OCI-LY1 (cell line): ENCODE results near the gene PLAA.

Experiments
- EZH2 ChIP-seq: fragments of 200-600 bp; sonication (generic), shearing (Covaris generic); IDR thresholded peaks from 2 replicates; pipeline ENCODE4 v1.8.0; 2017; ENCODE audit warnings: borderline replicate concordance, mixed run types, mild to moderate bottlenecking, antibody characterized with exemption, low read length, moderate library complexity, mixed read lengths
- TF ChIP-seq, protein P1 (sequence below): fragments of 200-600 bp; sonication (generic), shearing (Covaris generic); IDR thresholded peaks from 2 replicates; pipeline ENCODE4 v1.5.1; 2017; ENCODE audit warnings: mild to moderate bottlenecking, antibody characterized with exemption, low read length, moderate library complexity, mixed read lengths

GRCh38 chr9:26946753-26947727 is at the start of gene PLAA:
- TF ChIP-seq, protein P1, sequence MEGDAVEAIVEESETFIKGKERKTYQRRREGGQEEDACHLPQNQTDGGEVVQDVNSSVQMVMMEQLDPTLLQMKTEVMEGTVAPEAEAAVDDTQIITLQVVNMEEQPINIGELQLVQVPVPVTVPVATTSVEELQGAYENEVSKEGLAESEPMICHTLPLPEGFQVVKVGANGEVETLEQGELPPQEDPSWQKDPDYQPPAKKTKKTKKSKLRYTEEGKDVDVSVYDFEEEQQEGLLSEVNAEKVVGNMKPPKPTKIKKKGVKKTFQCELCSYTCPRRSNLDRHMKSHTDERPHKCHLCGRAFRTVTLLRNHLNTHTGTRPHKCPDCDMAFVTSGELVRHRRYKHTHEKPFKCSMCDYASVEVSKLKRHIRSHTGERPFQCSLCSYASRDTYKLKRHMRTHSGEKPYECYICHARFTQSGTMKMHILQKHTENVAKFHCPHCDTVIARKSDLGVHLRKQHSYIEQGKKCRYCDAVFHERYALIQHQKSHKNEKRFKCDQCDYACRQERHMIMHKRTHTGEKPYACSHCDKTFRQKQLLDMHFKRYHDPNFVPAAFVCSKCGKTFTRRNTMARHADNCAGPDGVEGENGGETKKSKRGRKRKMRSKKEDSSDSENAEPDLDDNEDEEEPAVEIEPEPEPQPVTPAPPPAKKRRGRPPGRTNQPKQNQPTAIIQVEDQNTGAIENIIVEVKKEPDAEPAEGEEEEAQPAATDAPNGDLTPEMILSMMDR: no peak
- no peak for TF ChIP-seq EZH2
